ENCODE results near the gene RREB1.

RREB1 gene

DNA sequence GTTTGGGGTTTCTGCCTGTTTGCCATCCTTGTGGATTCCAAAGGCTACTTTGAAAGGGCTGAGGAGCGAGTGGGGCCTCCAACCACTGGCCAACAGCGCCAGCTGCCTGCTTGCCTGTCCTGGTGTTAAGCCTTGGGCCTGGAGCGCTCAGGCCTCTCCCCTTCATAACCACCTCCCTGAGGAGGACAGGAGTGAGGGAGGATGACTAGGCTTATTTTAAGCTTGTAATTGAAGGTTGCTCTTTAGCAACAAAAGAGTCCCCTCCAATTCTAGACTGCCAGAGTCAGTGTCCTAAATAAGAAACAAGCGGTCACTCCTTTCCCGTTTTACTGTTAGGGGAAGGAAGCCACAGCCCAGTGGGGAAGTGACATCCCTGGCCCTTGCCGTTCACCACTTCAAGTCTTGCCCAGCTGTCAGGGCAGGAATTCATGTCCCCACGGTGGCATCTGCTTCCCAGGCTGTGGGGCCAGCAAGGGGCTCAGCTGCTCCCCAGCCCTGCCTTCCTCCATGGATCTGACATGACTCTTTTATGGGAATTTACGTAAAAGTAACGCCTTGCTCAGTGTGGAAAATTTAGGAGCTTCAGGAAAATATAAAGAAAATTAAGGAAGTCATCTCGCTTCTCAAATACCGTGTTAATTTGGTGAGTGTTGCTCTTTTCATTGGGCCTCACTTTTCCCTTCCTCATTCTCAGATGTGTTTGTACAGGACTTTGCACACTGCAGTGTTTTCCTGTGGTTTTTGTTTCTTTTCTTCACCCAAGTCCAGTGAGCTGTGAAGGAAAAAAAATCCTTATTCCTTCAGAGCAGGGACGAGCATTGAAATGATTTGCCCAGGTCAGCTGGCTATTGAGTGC, 147.4 kb downstream of the RREB1 start:
- DNase-seq, result no peak
- in situ Hi-C loops (cut with HindIII; ENCODE audit: low pct_ligation_motif_present, low sequenced_read_pairs), result no loop called here
- H3K4me3 ChIP-seq (ENCODE audit: low read depth, low read length), result no peak overlapping the region
- H3K27me3 ChIP-seq (replicated peaks), result no peaks in the 10 kb centered on the region
- H3K36me3 ChIP-seq (replicated peaks), result peaks cover 13% of the 10 kb centered on the region
- H3K27ac ChIP-seq, result no peak overlapping the region
- TF ChIP-seq CTCF (IDR thresholded peaks at IDR 0.05; ENCODE audit: low read depth, low read length, missing control alignments), result no peak

- H3K27ac ChIP-seq, result no peak overlapping the region
Observed at GRCh38 chr6:7255918-7256317, 148.2 kb downstream of the RREB1 start.

GRCh38 chr6:7256785-7257184, 149.0 kb downstream of the RREB1 start:
- in situ Hi-C loops (cut with HindIII; ENCODE audit: low pct_ligation_motif_present, low sequenced_read_pairs), result no loop called here
- DNase-seq, result no peak
- H3K27me3 ChIP-seq (replicated peaks), result no peaks in the 10 kb centered on the region
- no peak overlapping the region for H3K27ac ChIP-seq
- H3K4me3 ChIP-seq (ENCODE audit: low read depth, low read length), result no peak overlapping the region
- peaks cover 7% of the 10 kb centered on the region for H3K36me3 ChIP-seq (replicated peaks)
- no peak for TF ChIP-seq CTCF (IDR thresholded peaks at IDR 0.05; ENCODE audit: low read depth, low read length, missing control alignments)

More at GRCh38 chr6:7255918-7256317, 148.2 kb downstream of the RREB1 start:
- DNase-seq, result no peak
- Histone ChIP-seq H3K36me3 (replicated peaks) (peaks cover 10% of the 10 kb centered on the region), H3K27me3 (replicated peaks) (no peaks in the 10 kb centered on the region), H3K4me3 (ENCODE audit: low read depth, low read length) (no peak overlapping the region)
- TF ChIP-seq CTCF (IDR thresholded peaks at IDR 0.05; ENCODE audit: low read depth, low read length, missing control alignments), result no peak
- in situ Hi-C loops (cut with HindIII; ENCODE audit: low pct_ligation_motif_present, low sequenced_read_pairs), result no loop called here

GRCh38 chr6:7257521-7258230, 149.9 kb downstream of the RREB1 start:
- no peak for TF ChIP-seq CTCF (IDR thresholded peaks at IDR 0.05; ENCODE audit: low read depth, low read length, missing control alignments)
- in situ Hi-C loops (cut with HindIII; ENCODE audit: low pct_ligation_motif_present, low sequenced_read_pairs), result no loop called here
- Histone ChIP-seq H3K4me3 (ENCODE audit: low read depth, low read length) (no peak overlapping the region), H3K27ac (no peak overlapping the region), H3K36me3 (replicated peaks) (no peaks in the 10 kb centered on the region), H3K27me3 (replicated peaks) (no peaks in the 10 kb centered on the region)
- no peak for DNase-seq

DNA sequence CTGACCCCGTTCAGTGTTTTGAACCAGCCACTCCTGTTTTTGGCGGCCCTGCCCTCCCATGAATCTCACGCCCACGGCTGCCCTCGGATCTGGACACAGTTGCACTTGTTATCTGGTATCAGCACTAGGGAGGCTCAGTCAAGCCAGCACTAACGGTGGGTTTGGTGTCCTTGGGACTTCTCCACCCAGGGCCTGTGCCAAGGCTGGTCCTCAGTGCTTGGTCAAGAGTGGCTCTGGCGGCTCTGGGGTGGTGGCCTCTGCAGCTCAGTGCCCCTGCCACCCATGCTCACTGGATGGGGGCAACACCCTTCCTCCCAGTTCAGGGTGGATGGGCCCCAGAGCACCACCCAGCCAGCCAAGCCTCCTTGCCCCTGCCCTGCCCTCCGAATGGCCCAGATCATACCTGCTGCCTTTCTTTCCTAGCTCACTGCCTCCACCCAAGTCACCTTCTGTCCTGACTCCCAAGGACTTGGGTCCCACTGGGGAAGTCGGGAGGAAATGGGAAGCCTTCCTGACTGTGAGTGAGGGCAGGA, 150.5 kb downstream of the RREB1 start:
- Histone ChIP-seq H3K27me3 (replicated peaks) (no peaks in the 10 kb centered on the region), H3K4me3 (ENCODE audit: low read depth, low read length) (no peak overlapping the region), H3K36me3 (replicated peaks) (no peaks in the 10 kb centered on the region), H3K27ac (no peak overlapping the region)
- no peak for DNase-seq
- no peak for TF ChIP-seq CTCF (IDR thresholded peaks at IDR 0.05; ENCODE audit: low read depth, low read length, missing control alignments)
- in situ Hi-C loops (cut with HindIII; ENCODE audit: low pct_ligation_motif_present, low sequenced_read_pairs), result no loop called here
